Activated CD4-positive, alpha-beta T cell treated with anti-CD3 and anti-CD28 coated beads, Interleukin-2, amount 50 U/mL, for 16 hours (primary cell): ENCODE measurements around the gene SGMS2.
"Not testable (repeated sequence)": the region's sequence is repeated elsewhere in the genome, so short reads cannot be mapped to it uniquely, and the experiment has no call there.

Experiments
- DNase-seq: peaks from one replicate; pipeline ENCODE4 v3.0.0-alpha.2; 2020

SGMS2 gene

GRCh38 chr4:107870916-107871786 is 46.4 kb downstream of the SGMS2 start:
- DNase-seq, result no peak

GRCh38 chr4:107874024-107874423 is 49.3 kb downstream of the SGMS2 start:
- DNase-seq, result no peak

GRCh38 chr4:107876099-107876498 is 51.4 kb downstream of the SGMS2 start:
- DNase-seq, result no peak

- DNase-seq, result no peak
Observed at GRCh38 chr4:107877361-107877760, 52.6 kb downstream of the SGMS2 start.

GRCh38 chr4:107885865-107886264 is 61.1 kb downstream of the SGMS2 start:
- DNase-seq, result no peak

GRCh38 chr4:107888237-107888636 is 63.5 kb downstream of the SGMS2 start:
- DNase-seq, result no peak

- DNase-seq, result no peak
Observed at GRCh38 chr4:107890779-107891178, 66.0 kb downstream of the SGMS2 start.

GRCh38 chr4:107891299-107891698 is 66.6 kb downstream of the SGMS2 start:
- DNase-seq, result no peak

GRCh38 chr4:107893171-107894137 is 68.7 kb downstream of the SGMS2 start:
- no peak for DNase-seq

- no peak for DNase-seq
Observed at GRCh38 chr4:107894138-107894603, 69.4 kb downstream of the SGMS2 start.

GRCh38 chr4:107896158-107896645 is 71.5 kb downstream of the SGMS2 start:
- peak; percentile 39 for DNase-seq

- no peak for DNase-seq
Observed at GRCh38 chr4:107896646-107897045, 71.9 kb downstream of the SGMS2 start.

- peak; percentile 25 for DNase-seq
Observed at GRCh38 chr4:107897823-107898222, 73.1 kb downstream of the SGMS2 start.

GRCh38 chr4:107900067-107900466 is 75.3 kb downstream of the SGMS2 start:
- no peak for DNase-seq

- no peak for DNase-seq
Observed at GRCh38 chr4:107900508-107900907, 75.8 kb downstream of the SGMS2 start.

- DNase-seq, result no peak
Observed at GRCh38 chr4:107901213-107901934, 76.6 kb downstream of the SGMS2 start.

- DNase-seq, result no peak
Observed at GRCh38 chr4:107902715-107903114, 78.0 kb downstream of the SGMS2 start.

GRCh38 chr4:107905082-107905481 is 80.3 kb downstream of the SGMS2 start:
- not testable (repeated sequence) for DNase-seq

- DNase-seq, result no peak
Observed at GRCh38 chr4:107906458-107907100, 81.8 kb downstream of the SGMS2 start.

- DNase-seq, result no peak
Observed at GRCh38 chr4:107908377-107908776, 83.6 kb downstream of the SGMS2 start.

- DNase-seq, result peak; percentile 70
Observed at GRCh38 chr4:107913283-107913899, 88.7 kb downstream of the SGMS2 start.

- no peak for DNase-seq
Observed at GRCh38 chr4:107915220-107915619, 90.5 kb downstream of the SGMS2 start.
